Right lobe of liver (tissue), 6 donors: ENCODE results near the gene TIMP2. TPM values are rescaled to one million over a fixed set of nuclear protein-coding genes. Genes with fewer than 3 reads are reported as not detected.

Experiments
- ATAC-seq, 4 donors: fragments of 200-7000 bp; cut with Tn5 transposase; one replicate each; pipeline ENCODE4 v1.9.1; 2020; ENCODE audit warnings: mild to moderate bottlenecking in 4 of 4, moderate library complexity in 4 of 4
- DNase-seq, 3 donors: peaks; one replicate each; pipeline ENCODE4 v3.0.0-alpha.2; 2020
- H3K27ac ChIP-seq, 3 donors: fragments of 200-600 bp; one replicate each; pipeline ENCODE4 v1.8.0; 2022
- H3K27me3 ChIP-seq, 2 donors: fragments of 200-600 bp; one replicate each; pipeline ENCODE4 v1.8.0; 2022
- H3K36me3 ChIP-seq, 4 donors: fragments of 200-600 bp; sonication (generic) in 1 of 4; one replicate each; pipeline versions ENCODE4 v1.5.1 to v1.8.0; 2017 to 2022; ENCODE audit warnings: control low read depth in 1 of 4
- H3K4me1 ChIP-seq, 4 donors: fragments of 200-600 bp; sonication (generic) in 1 of 4; one replicate each; pipeline versions ENCODE4 v1.5.1 to v1.8.0; 2017 to 2022; ENCODE audit warnings: control low read depth in 1 of 4
- H3K4me3 ChIP-seq, 3 donors: fragments of 200-600 bp; one replicate each; pipeline ENCODE4 v1.8.0; 2022
- H3K9me3 ChIP-seq, 4 donors: fragments of 200-600 bp; sonication (generic) in 1 of 4; one replicate each; pipeline versions ENCODE4 v1.5.1 to v1.8.0; 2017 to 2022; ENCODE audit warnings: control low read depth in 1 of 4
- POLR2A ChIP-seq: fragments of 450-650 bp; IDR thresholded peaks from one replicate; pipeline ENCODE4 v1.6.1; 2017; ENCODE audit warnings: antibody characterized with exemption, mild to moderate bottlenecking
- WGBS: methylation state at CpG from one replicate; pipeline ENCODE4 v1.1.6; 2018; ENCODE audit warnings: low coverage, low lambda C conversion rate; ENCODE audit not compliant: insufficient coverage; ENCODE audit errors: missing lambda C conversion rate; 5-methylcytosine and 5-hydroxymethylcytosine counted together
- intact Hi-C, 2 donors: fragments of 100-400 bp; cut with DNase I; formaldehyde crosslinking; loops; one replicate each; pipeline versions ENCODE4 v1.11.2 to v1.14.1; 2022
- total RNA-seq, 6 experiments: library from RNA; depleted of rRNA in 2 of 6; stranded (reverse); fragments of >200 nt in 2 of 6; fragmentation: NEBNext Ultra II Directional in 3 of 6; extraction: Animal tissue kit (Norgen Biotek cat#: 25700) in 3 of 6; gene quantifications; one replicate each; pipeline versions ENCODE4 v1.1.0 to v1.2.4, GENCODE V29; 2016 to 2023
- TF ChIP-seq, protein P1 (sequence below), 4 donors: fragments of 200-600 bp in 3 of 4; fragments of 450-650 bp in 1 of 4; IDR thresholded peaks; one replicate each; pipeline versions ENCODE4 v1.5.1 to v1.8.0; 2016 to 2022; ENCODE audit warnings: antibody characterized with exemption in 4 of 4, mild to moderate bottlenecking in 2 of 4
- donor health status: DM: no; HTN: yes; CAD: no.
- donor health status: DM: no; HTN: no; CAD: no.
- donor health status: DM: no; HTN: no; CAD: no.
- donor health status: DM: no; HTN: yes; CAD: no.
- donor health status: DM: no; HTN: yes; CAD: no.

Gene TIMP2
- total RNA-seq, 6 experiments from 2014 or later: 18.9 to 36.1 (median 26.7) TPM

DNA sequence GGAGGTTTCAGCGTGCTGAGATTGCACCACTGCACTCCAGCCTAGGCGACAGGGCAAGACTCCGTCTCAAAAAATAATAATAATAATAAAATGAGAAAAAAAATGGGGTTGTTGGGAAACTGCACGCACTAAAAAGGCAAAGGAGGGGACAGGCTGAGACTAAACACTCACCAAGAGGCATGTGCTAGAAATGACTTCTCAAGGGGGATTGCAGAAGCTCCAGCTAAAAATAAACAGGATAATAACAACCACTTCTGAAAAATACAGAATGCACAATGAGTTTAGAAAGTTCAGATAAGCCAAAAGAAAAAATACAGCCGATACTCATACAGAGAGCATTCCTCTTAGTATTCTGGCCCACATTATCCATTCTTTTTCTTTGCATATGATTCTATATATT is 15.1 kb upstream of the TIMP2 start:
- no peaks in the 10 kb centered on the region for H3K36me3 ChIP-seq
- intact Hi-C loops: no loop called here

DNA sequence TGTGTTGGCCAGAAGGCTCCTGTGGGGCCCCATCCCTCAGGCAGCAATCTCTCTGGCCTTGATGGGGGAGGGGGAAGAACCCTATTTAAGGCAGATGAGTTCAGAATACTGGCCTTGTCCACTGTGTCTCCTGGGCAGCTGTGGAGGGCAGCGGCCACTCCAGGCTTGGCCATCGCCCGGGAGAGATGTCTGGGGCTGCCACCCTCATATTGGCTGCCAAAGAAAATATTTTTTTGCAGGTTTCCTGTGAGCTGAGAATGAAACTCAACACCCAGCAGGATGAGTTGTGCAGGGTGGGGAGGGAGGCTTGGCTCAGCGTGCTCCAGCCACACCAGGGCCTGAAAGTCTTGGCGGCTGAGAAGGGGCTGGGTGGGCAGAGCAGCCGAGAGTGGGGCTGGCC is 14.4 kb upstream of the TIMP2 start:
- WGBS: 68% methylated on average over 4 of the region's 6 CpGs
- intact Hi-C loops: no loop called here

More for the DNA sequence above, 15.1 kb upstream of the TIMP2 start:
- H3K4me1 ChIP-seq: no peaks in the 10 kb centered on the region
- H3K27ac ChIP-seq: no peak overlapping the region
- DNase-seq (no peak), ATAC-seq (no peak)
- WGBS: 58% methylated on average over 5 of the region's 5 CpGs
- no peak overlapping the region for H3K4me3 ChIP-seq
- TF ChIP-seq, protein P1, sequence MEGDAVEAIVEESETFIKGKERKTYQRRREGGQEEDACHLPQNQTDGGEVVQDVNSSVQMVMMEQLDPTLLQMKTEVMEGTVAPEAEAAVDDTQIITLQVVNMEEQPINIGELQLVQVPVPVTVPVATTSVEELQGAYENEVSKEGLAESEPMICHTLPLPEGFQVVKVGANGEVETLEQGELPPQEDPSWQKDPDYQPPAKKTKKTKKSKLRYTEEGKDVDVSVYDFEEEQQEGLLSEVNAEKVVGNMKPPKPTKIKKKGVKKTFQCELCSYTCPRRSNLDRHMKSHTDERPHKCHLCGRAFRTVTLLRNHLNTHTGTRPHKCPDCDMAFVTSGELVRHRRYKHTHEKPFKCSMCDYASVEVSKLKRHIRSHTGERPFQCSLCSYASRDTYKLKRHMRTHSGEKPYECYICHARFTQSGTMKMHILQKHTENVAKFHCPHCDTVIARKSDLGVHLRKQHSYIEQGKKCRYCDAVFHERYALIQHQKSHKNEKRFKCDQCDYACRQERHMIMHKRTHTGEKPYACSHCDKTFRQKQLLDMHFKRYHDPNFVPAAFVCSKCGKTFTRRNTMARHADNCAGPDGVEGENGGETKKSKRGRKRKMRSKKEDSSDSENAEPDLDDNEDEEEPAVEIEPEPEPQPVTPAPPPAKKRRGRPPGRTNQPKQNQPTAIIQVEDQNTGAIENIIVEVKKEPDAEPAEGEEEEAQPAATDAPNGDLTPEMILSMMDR (IDR thresholded peaks at IDR 0.05): no peak
- TF ChIP-seq POLR2A: no peak
- no peaks in the 10 kb centered on the region for H3K9me3 ChIP-seq
- no peaks in the 10 kb centered on the region for H3K27me3 ChIP-seq

DNA sequence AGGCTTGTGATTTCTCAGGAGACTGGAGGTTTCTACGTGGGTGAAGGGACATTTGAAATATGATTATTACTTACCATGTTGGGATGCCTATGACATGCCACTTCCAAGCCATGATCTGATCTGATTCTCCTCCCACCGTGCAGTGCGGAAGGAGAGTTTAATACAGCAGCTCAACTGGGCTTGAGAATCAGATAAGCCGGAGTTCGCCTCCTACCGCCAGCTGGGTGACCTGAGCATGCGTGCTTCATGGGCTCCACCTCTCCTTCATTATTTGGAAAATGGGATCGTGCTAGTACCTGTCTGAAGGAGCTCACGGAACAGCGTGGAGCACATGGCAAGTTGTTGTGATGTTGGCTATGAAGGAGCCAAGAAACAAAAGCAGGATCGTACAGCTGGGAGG is 12.4 kb upstream of the TIMP2 start:
- no peaks in the 10 kb centered on the region for H3K9me3 ChIP-seq
- 87% methylated on average over 10 of the region's 11 CpGs for WGBS
- intact Hi-C loops: no loop called here
- no peak for DNase-seq
- H3K36me3 ChIP-seq: no peaks in the 10 kb centered on the region
- H3K4me3 ChIP-seq: no peak overlapping the region
- H3K27ac ChIP-seq: no peak overlapping the region
- TF ChIP-seq, protein P1 (IDR thresholded peaks at IDR 0.05): no peak
- TF ChIP-seq POLR2A: no peak
- H3K4me1 ChIP-seq: no peaks in the 10 kb centered on the region
- no peaks in the 10 kb centered on the region for H3K27me3 ChIP-seq
- ATAC-seq: no peak

More for the DNA sequence above, 14.4 kb upstream of the TIMP2 start:
- Histone ChIP-seq H3K4me1 (no peaks in the 10 kb centered on the region), H3K27me3 (no peaks in the 10 kb centered on the region), H3K27ac (no peak overlapping the region), H3K36me3 (no peaks in the 10 kb centered on the region), H3K9me3 (no peaks in the 10 kb centered on the region), H3K4me3 (no peak overlapping the region)
- TF ChIP-seq, protein P1 (IDR thresholded peaks at IDR 0.05): no peak
- TF ChIP-seq POLR2A: no peak
- DNase-seq: no peak
- no peak for ATAC-seq

DNA sequence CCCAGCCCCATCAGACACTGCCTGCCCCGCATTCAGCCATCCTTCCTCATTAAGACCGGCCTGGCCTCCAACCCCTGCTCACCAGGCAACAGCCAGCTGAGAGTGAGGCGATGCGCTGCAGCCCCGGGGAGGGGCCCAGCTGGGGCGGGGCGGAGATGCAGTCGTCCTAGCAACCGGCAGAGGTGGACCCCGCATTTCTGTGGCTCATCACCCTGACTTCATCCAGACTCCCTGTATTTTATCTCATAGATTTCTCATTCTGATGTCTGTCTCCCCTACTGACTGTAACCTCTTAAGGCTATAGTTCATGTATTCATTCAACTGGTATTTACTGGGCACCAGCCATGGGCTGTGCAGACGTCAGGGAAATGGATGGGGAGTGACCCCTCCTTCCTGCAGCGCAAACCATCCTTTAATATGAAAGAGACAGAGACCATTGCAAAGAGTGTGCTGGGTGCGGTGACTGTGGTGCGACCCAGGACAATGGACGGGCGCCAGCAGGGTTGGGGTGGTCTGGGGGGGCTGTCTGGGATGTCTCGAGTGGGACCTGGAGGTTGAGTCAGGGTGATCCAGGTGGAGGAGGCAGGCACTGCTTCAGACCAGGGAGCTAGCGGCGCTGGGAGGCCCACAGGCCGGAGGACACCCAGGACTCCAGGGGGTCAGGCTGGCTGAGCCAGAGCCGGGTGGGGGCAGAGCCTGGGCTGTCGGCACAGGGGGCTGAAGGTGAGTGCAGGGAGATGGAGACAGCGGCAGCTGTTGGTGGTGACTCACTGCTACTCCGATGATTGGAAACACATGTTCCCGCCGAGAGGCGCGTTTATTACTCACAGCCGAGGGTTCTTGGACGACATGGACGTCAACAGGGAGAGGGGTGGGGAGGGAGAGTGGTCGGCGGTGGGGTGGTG is 10.5 kb upstream of the TIMP2 start:
- no peaks in the 10 kb centered on the region for H3K9me3 ChIP-seq
- H3K36me3 ChIP-seq: no peaks in the 10 kb centered on the region
- ATAC-seq: no peak
- no peak for DNase-seq
- TF ChIP-seq, protein P1 (IDR thresholded peaks at IDR 0.05): no peak
- no peak for TF ChIP-seq POLR2A
- 69% methylated on average over 18 of the region's 33 CpGs for WGBS
- H3K4me3 ChIP-seq: no peak overlapping the region
- H3K4me1 ChIP-seq: no peaks in the 10 kb centered on the region
- intact Hi-C loops: no loop called here
- no peak overlapping the region for H3K27ac ChIP-seq
- no peaks in the 10 kb centered on the region for H3K27me3 ChIP-seq
